Transverse colon (tissue), 4 donors: ENCODE data around the gene FNTB.

ENCODE experiments used
- EP300 ChIP-seq: sonication (generic); formaldehyde crosslinking; IDR thresholded peaks from one replicate; pipeline ENCODE4 v1.6.1; 2017; ENCODE audit warnings: antibody characterized with exemption, low read depth
- POLR2A ChIP-seq: fragments of 450-650 bp; IDR thresholded peaks from one replicate; pipeline ENCODE4 v1.6.1; 2016; ENCODE audit warnings: antibody characterized with exemption, mild to moderate bottlenecking, moderate library complexity
- POLR2AphosphoS5 ChIP-seq, 3 donors: sonication (generic); formaldehyde crosslinking; IDR thresholded peaks; one replicate each; pipeline ENCODE4 v1.6.1; 2016; ENCODE audit warnings: antibody characterized with exemption in 3 of 3
- TF ChIP-seq, protein P1 (sequence below), 5 experiments: fragments of 200-600 bp in 3 of 5; fragments of 450-650 bp in 2 of 5; sonication (generic) in 3 of 5; IDR thresholded peaks; 1 replicate in 2 of 5; 2 replicates in 3 of 5; pipeline ENCODE4 v1.5.1; 2016 to 2017; ENCODE audit warnings: antibody characterized with exemption in 5 of 5, inconsistent platforms in 3 of 5, mild to moderate bottlenecking in 2 of 5, moderate library complexity in 1 of 5

- TF ChIP-seq EP300 (no peak), POLR2A (no peak), POLR2AphosphoS5 (IDR thresholded peaks at IDR 0.05) (no peak)
- TF ChIP-seq, protein P1, sequence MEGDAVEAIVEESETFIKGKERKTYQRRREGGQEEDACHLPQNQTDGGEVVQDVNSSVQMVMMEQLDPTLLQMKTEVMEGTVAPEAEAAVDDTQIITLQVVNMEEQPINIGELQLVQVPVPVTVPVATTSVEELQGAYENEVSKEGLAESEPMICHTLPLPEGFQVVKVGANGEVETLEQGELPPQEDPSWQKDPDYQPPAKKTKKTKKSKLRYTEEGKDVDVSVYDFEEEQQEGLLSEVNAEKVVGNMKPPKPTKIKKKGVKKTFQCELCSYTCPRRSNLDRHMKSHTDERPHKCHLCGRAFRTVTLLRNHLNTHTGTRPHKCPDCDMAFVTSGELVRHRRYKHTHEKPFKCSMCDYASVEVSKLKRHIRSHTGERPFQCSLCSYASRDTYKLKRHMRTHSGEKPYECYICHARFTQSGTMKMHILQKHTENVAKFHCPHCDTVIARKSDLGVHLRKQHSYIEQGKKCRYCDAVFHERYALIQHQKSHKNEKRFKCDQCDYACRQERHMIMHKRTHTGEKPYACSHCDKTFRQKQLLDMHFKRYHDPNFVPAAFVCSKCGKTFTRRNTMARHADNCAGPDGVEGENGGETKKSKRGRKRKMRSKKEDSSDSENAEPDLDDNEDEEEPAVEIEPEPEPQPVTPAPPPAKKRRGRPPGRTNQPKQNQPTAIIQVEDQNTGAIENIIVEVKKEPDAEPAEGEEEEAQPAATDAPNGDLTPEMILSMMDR (IDR thresholded peaks at IDR 0.05): no peak
These were observed 15.2 kb upstream of the FNTB start for GRCh38 chr14:64971491-64971942.
